HG03039 (cell line): ENCODE results near the gene GLOD4.
"Not testable (repeated sequence)": the region's sequence is repeated elsewhere in the genome, so short reads cannot be mapped to it uniquely, and the experiment has no call there.

ENCODE experiments used
- ATAC-seq: cut with Tn5 transposase; IDR thresholded peaks from one replicate; pipeline ENCODE4 v1.9.1; 2021; ENCODE audit warnings: mild to moderate bottlenecking, moderate library complexity; ENCODE audit not compliant: unreplicated experiment

GLOD4 gene

GRCh38 chr17:784143-784542 lies 2.1 kb upstream of the GLOD4 start:
- no peak for ATAC-seq

- ATAC-seq, result no peak
Measured at GRCh38 chr17:778096-778495, 4.0 kb downstream of the GLOD4 start.

GRCh38 chr17:774313-774584 lies 7.8 kb downstream of the GLOD4 start:
- no peak for ATAC-seq

- no peak for ATAC-seq
Measured at GRCh38 chr17:773467-774312, 8.4 kb downstream of the GLOD4 start.

GRCh38 chr17:773016-773415 lies 9.1 kb downstream of the GLOD4 start:
- no peak for ATAC-seq

GRCh38 chr17:767076-767475 lies 15.0 kb downstream of the GLOD4 start:
- no peak for ATAC-seq

GRCh38 chr17:760371-760770 lies 21.7 kb downstream of the GLOD4 start:
- no peak for ATAC-seq

GRCh38 chr17:759964-760363 lies 22.1 kb downstream of the GLOD4 start:
- no peak for ATAC-seq

GRCh38 chr17:756010-756567 lies 26.0 kb downstream of the GLOD4 start:
- not testable (repeated sequence) for ATAC-seq

- not testable (repeated sequence) for ATAC-seq
Measured at GRCh38 chr17:755319-755961, 26.6 kb downstream of the GLOD4 start.

- ATAC-seq, result no peak
Measured at GRCh38 chr17:753418-753817, 28.7 kb downstream of the GLOD4 start.

- ATAC-seq, result peak; percentile 5
Measured at GRCh38 chr17:752620-753219, 29.4 kb downstream of the GLOD4 start.

GRCh38 chr17:752002-752619 lies 30.0 kb downstream of the GLOD4 start, which contains the start of gene GEMIN4:
Gene GEMIN4 (minus strand): TSS chr17:752264. CDS start chr17:752142, 122 bp downstream.
- peak; percentile 84 for ATAC-seq

GRCh38 chr17:751269-752001 lies 30.6 kb downstream of the GLOD4 start:
- ATAC-seq, result peak; percentile 26

GRCh38 chr17:750431-751037 lies 31.5 kb downstream of the GLOD4 start:
- ATAC-seq, result no peak

GRCh38 chr17:749359-749758 lies 32.7 kb downstream of the GLOD4 start:
- ATAC-seq, result not testable (repeated sequence)

- ATAC-seq, result not testable (repeated sequence)
Measured at GRCh38 chr17:748604-749003, 33.5 kb downstream of the GLOD4 start.

GRCh38 chr17:746783-747629 lies 35.1 kb downstream of the GLOD4 start:
- no peak for ATAC-seq

- ATAC-seq, result no peak
Measured at GRCh38 chr17:746181-746580, 35.9 kb downstream of the GLOD4 start.
